Neural progenitor cell (in vitro differentiated cells): Measurements from ENCODE around the gene ZFR2.

Source experiments
- CTCF ChIP-seq: fragments of 200-600 bp; sonication (generic); IDR thresholded peaks from 2 replicates; pipeline ENCODE4 v1.5.1; 2017; ENCODE audit warnings: antibody characterized with exemption, mild to moderate bottlenecking
- EZH2 ChIP-seq: fragments of 200-600 bp; sonication (generic); IDR thresholded peaks from 2 replicates; pipeline ENCODE4 v1.6.1; 2017; ENCODE audit warnings: antibody characterized with exemption, mild to moderate bottlenecking, moderate library complexity
- EZH2phosphoT487 ChIP-seq: fragments of 200-600 bp; sonication (generic); IDR thresholded peaks from 2 replicates; pipeline ENCODE4 v1.6.1; 2017; ENCODE audit warnings: antibody characterized with exemption

DNA sequence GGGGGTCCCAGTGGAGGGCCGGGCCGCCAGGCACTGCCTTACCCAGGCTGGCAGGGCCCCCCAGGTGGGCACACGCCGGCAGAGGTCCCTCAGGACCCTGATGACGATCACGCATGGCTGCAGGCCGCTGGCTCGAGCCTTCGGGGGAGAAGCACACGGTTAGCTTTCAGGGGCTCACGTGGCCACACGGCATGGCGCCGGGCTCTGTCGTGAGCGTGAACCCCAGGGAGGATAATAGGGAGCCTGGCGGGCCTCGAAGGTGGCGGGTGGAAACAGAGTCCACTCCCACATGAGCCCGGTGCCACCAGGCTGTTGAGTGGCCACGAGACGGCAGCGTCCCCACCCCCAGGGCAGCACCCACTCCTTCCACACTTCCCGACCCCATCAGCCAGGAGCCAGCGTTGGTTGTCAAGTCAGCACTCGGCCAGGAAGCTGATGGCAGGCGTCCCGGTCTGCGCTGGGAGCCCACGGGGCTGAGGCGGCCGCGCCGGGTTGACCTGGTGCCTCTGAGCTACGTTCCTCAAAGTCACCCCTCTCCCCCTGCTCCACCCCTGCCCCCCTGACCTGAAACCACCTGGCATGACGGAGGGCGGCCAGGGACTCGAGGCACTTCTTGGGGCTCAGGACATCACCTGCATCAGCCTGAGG, 58.0 kb downstream of the ZFR2 start:
- TF ChIP-seq CTCF (no peak), EZH2 (no peak), EZH2phosphoT487 (no peak)
